SK-N-SH treated with all-trans-retinoic acid at 6 μM for 48 hours (cell line): Measurements from ENCODE around the gene DDX42.

Source experiments
- ATAC-seq: fragments of 200-7000 bp; cut with Tn5 transposase; 3 replicates; pipeline ENCODE4 v1.9.1; 2020; ENCODE audit warnings: mild to moderate bottlenecking, moderate library complexity
- CSDC2 ChIP-seq: fragments of 250-450 bp; sonication (Bioruptor Pico); IDR thresholded peaks from 2 replicates; pipeline ENCODE4 v1.5.0; 2020; ENCODE audit warnings: mild to moderate bottlenecking, moderate library complexity
- ISL1 ChIP-seq: fragments of 250-450 bp; sonication (Bioruptor Pico); IDR thresholded peaks from 2 replicates; pipeline ENCODE4 v2.1.2; 2022; ENCODE audit warnings: mild to moderate bottlenecking, moderate library complexity
- OSR1 ChIP-seq: fragments of 250-450 bp; sonication (Bioruptor Pico); IDR thresholded peaks from 2 replicates; pipeline ENCODE4 v1.8.0; 2022; ENCODE audit warnings: moderate library complexity, mild to moderate bottlenecking, inconsistent platforms
- PPARA ChIP-seq: fragments of 250-450 bp; sonication (Bioruptor Pico); IDR thresholded peaks from 2 replicates; pipeline ENCODE4 v1.5.0; 2020; ENCODE audit warnings: mild to moderate bottlenecking, borderline replicate concordance
- RARB ChIP-seq: fragments of 250-450 bp; sonication (Bioruptor Pico); IDR thresholded peaks from 2 replicates; pipeline ENCODE4 v1.8.0; 2021; ENCODE audit warnings: mild to moderate bottlenecking, moderate library complexity
- SNAI2 ChIP-seq: fragments of 250-450 bp; sonication (Bioruptor Pico); IDR thresholded peaks from 2 replicates; pipeline ENCODE4 v1.5.0; 2020; ENCODE audit warnings: mild to moderate bottlenecking, moderate library complexity
- ZFP3 ChIP-seq: fragments of 250-450 bp; sonication (Bioruptor Pico); IDR thresholded peaks from 2 replicates; pipeline ENCODE4 v1.5.0; 2020; ENCODE audit warnings: mild to moderate bottlenecking, moderate library complexity
- ZFP30 ChIP-seq: fragments of 450-650 bp; formaldehyde crosslinking; IDR thresholded peaks from 2 replicates; pipeline ENCODE4 v1.5.0; 2022; ENCODE audit warnings: mild to moderate bottlenecking, moderate library complexity
- ZNF565 ChIP-seq: fragments of 450-650 bp; formaldehyde crosslinking; conservative IDR thresholded peaks from 2 replicates; pipeline ENCODE4 v1.5.0; 2020; ENCODE audit warnings: low read depth, mild to moderate bottlenecking, moderate library complexity
- ZNF70 ChIP-seq: fragments of 450-650 bp; formaldehyde crosslinking; IDR thresholded peaks from 2 replicates; pipeline ENCODE4 v1.5.0; 2020; ENCODE audit warnings: mild to moderate bottlenecking, moderate library complexity
- TF ChIP-seq, protein P1 (sequence below): fragments of 250-450 bp; sonication (Bioruptor Pico); IDR thresholded peaks from 2 replicates; pipeline ENCODE4 v1.5.1; 2020; ENCODE audit warnings: low read depth, mild to moderate bottlenecking, moderate library complexity
- TF ChIP-seq, protein P2 (sequence below): fragments of 250-450 bp; sonication (Bioruptor Pico); IDR thresholded peaks from 2 replicates; pipeline ENCODE4 v1.8.0; 2020; ENCODE audit warnings: mild to moderate bottlenecking, moderate library complexity, borderline replicate concordance
- TF ChIP-seq, protein P3 (sequence below): fragments of 250-450 bp; sonication (Bioruptor Pico); IDR thresholded peaks from 2 replicates; pipeline ENCODE4 v1.5.1; 2021; ENCODE audit warnings: mild to moderate bottlenecking, moderate library complexity
- TF ChIP-seq, protein P4 (sequence below): fragments of 250-450 bp; sonication (Bioruptor Pico); IDR thresholded peaks from 2 replicates; pipeline ENCODE4 v1.8.0; 2021; ENCODE audit warnings: low read depth, mild to moderate bottlenecking, moderate library complexity, borderline replicate concordance
- TF ChIP-seq, protein P5 (sequence below): fragments of 250-450 bp; sonication (Bioruptor Pico); IDR thresholded peaks from 2 replicates; pipeline ENCODE4 v1.5.0; 2020; ENCODE audit warnings: mild to moderate bottlenecking, moderate library complexity

DDX42 gene

DNA sequence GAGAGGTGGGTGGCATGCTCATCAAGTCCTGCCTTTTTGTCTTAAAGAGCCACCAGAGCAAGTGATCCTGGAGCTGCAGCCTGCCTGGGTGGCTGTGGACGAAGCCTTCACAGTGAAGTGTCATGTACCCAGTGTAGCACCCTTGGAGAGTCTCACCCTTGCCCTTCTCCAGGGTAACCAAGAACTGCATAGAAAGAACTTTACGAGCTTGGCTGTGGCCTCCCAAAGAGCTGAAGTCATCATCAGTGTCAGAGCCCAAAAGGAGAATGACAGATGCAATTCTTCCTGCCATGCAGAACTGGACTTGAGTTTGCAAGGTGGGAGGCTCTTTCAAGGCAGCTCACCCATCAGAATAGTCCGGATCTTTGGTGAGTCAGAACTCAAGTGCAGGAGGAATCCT is 85.3 kb downstream of the DDX42 start:
- no peak for ATAC-seq
- TF ChIP-seq ZNF70 (CRISPR knock-in tag) (no peak), ISL1 (CRISPR knock-in tag) (no peak), CSDC2 (CRISPR knock-in tag) (no peak), ZNF565 (CRISPR knock-in tag) (no peak), ZFP3 (CRISPR knock-in tag) (no peak), SNAI2 (no peak), RARB (CRISPR knock-in tag) (no peak), OSR1 (CRISPR knock-in tag) (no peak), PPARA (no peak), ZFP30 (CRISPR knock-in tag) (no peak)
- TF ChIP-seq, protein P1, sequence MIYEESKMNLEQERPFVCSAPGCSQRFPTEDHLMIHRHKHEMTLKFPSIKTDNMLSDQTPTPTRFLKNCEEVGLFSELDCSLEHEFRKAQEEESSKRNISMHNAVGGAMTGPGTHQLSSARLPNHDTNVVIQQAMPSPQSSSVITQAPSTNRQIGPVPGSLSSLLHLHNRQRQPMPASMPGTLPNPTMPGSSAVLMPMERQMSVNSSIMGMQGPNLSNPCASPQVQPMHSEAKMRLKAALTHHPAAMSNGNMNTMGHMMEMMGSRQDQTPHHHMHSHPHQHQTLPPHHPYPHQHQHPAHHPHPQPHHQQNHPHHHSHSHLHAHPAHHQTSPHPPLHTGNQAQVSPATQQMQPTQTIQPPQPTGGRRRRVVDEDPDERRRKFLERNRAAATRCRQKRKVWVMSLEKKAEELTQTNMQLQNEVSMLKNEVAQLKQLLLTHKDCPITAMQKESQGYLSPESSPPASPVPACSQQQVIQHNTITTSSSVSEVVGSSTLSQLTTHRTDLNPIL (CRISPR knock-in tag) = no peak
- TF ChIP-seq, protein P2, sequence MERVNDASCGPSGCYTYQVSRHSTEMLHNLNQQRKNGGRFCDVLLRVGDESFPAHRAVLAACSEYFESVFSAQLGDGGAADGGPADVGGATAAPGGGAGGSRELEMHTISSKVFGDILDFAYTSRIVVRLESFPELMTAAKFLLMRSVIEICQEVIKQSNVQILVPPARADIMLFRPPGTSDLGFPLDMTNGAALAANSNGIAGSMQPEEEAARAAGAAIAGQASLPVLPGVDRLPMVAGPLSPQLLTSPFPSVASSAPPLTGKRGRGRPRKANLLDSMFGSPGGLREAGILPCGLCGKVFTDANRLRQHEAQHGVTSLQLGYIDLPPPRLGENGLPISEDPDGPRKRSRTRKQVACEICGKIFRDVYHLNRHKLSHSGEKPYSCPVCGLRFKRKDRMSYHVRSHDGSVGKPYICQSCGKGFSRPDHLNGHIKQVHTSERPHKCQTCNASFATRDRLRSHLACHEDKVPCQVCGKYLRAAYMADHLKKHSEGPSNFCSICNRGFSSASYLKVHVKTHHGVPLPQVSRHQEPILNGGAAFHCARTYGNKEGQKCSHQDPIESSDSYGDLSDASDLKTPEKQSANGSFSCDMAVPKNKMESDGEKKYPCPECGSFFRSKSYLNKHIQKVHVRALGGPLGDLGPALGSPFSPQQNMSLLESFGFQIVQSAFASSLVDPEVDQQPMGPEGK = no peak
- TF ChIP-seq, protein P3, sequence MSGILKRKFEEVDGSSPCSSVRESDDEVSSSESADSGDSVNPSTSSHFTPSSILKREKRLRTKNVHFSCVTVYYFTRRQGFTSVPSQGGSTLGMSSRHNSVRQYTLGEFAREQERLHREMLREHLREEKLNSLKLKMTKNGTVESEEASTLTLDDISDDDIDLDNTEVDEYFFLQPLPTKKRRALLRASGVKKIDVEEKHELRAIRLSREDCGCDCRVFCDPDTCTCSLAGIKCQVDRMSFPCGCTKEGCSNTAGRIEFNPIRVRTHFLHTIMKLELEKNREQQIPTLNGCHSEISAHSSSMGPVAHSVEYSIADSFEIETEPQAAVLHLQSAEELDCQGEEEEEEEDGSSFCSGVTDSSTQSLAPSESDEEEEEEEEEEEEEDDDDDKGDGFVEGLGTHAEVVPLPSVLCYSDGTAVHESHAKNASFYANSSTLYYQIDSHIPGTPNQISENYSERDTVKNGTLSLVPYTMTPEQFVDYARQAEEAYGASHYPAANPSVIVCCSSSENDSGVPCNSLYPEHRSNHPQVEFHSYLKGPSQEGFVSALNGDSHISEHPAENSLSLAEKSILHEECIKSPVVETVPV (CRISPR knock-in tag) = no peak
- TF ChIP-seq, protein P4, sequence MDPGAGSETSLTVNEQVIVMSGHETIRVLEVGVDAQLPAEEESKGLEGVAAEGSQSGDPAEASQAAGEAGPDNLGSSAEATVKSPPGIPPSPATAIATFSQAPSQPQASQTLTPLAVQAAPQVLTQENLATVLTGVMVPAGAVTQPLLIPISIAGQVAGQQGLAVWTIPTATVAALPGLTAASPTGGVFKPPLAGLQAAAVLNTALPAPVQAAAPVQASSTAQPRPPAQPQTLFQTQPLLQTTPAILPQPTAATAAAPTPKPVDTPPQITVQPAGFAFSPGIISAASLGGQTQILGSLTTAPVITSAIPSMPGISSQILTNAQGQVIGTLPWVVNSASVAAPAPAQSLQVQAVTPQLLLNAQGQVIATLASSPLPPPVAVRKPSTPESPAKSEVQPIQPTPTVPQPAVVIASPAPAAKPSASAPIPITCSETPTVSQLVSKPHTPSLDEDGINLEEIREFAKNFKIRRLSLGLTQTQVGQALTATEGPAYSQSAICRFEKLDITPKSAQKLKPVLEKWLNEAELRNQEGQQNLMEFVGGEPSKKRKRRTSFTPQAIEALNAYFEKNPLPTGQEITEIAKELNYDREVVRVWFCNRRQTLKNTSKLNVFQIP (CRISPR knock-in tag) = no peak
- TF ChIP-seq, protein P5, sequence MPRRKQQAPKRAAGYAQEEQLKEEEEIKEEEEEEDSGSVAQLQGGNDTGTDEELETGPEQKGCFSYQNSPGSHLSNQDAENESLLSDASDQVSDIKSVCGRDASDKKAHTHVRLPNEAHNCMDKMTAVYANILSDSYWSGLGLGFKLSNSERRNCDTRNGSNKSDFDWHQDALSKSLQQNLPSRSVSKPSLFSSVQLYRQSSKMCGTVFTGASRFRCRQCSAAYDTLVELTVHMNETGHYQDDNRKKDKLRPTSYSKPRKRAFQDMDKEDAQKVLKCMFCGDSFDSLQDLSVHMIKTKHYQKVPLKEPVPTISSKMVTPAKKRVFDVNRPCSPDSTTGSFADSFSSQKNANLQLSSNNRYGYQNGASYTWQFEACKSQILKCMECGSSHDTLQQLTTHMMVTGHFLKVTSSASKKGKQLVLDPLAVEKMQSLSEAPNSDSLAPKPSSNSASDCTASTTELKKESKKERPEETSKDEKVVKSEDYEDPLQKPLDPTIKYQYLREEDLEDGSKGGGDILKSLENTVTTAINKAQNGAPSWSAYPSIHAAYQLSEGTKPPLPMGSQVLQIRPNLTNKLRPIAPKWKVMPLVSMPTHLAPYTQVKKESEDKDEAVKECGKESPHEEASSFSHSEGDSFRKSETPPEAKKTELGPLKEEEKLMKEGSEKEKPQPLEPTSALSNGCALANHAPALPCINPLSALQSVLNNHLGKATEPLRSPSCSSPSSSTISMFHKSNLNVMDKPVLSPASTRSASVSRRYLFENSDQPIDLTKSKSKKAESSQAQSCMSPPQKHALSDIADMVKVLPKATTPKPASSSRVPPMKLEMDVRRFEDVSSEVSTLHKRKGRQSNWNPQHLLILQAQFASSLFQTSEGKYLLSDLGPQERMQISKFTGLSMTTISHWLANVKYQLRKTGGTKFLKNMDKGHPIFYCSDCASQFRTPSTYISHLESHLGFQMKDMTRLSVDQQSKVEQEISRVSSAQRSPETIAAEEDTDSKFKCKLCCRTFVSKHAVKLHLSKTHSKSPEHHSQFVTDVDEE = no peak

DNA sequence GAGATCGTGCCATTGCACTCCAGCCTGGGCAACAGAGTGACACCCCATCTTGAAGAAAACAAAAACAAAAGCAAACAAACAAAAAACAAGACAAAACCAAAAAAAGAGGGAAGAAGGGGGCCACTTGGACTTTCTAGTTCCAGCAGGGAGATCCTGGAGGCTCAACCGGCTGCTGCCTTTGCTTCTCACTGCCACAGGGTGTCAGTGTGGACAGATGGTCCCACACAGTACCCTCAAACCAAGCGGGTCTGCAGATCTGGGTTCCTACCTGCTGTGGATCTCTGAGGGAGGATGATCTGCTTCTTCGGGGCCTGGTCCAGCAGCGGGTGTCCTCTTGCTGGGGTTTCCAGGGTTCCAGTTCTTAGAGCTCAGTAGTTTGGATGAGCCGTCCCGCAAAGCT is 92.7 kb downstream of the DDX42 start:
- peak; percentile 85 for ATAC-seq
